DND-41 (cell line): ENCODE results near the gene JAZF1.
A peak's percentile ranks its signal among the peaks of the same experiment; 100 is the strongest.

Experiments
- ATAC-seq: fragments of 200-7000 bp; cut with Tn5 transposase; 3 replicates; pipeline ENCODE4 v1.9.1; 2021; ENCODE audit warnings: low read depth; ENCODE audit not compliant: insufficient read depth
- DNase-seq: peaks from one replicate; pipeline ENCODE4 v3.0.0-alpha.2; 2020
- H2AFZ ChIP-seq: 2 replicates; pipeline ENCODE4 v1.6.0; 2012; ENCODE audit warnings: low read depth, low read length
- H3K27ac ChIP-seq: 2 replicates; pipeline ENCODE4 v1.5.1; 2012; ENCODE audit warnings: low read length, inconsistent platforms
- H3K27me3 ChIP-seq: fragments of 200-600 bp; sonication (generic); 2 replicates; pipeline ENCODE4 v1.6.0; 2012; ENCODE audit warnings: low read length, mild to moderate bottlenecking, inconsistent platforms; ENCODE audit not compliant: insufficient read depth, poor library complexity
- H3K36me3 ChIP-seq: 2 replicates; pipeline ENCODE4 v1.5.1; 2012; ENCODE audit warnings: low read length, inconsistent platforms; ENCODE audit not compliant: insufficient read depth
- H3K4me1 ChIP-seq: 2 replicates; pipeline ENCODE4 v1.5.1; 2012; ENCODE audit warnings: mild to moderate bottlenecking, low read length; ENCODE audit not compliant: insufficient read depth
- H3K4me2 ChIP-seq: 2 replicates; pipeline ENCODE4 v1.6.0; 2012; ENCODE audit warnings: mild to moderate bottlenecking, moderate library complexity, low read length, inconsistent platforms; ENCODE audit not compliant: insufficient read depth
- H3K4me3 ChIP-seq, 2 experiments: fragments of 200-600 bp in 1 of 2; shearing (Covaris generic) in 1 of 2; 2 replicates each; pipeline ENCODE4 v1.5.1; 2012 to 2016; ENCODE audit warnings: inconsistent platforms in 2 of 2, low read length in 2 of 2, mild to moderate bottlenecking in 2 of 2, low read depth in 1 of 2, moderate library complexity in 1 of 2
- H3K79me2 ChIP-seq: 2 replicates; pipeline ENCODE4 v1.6.0; 2012; ENCODE audit warnings: low read length, inconsistent platforms; ENCODE audit not compliant: insufficient read depth
- H3K9ac ChIP-seq: 2 replicates; pipeline ENCODE4 v1.6.0; 2012; ENCODE audit warnings: low read depth, mild to moderate bottlenecking, inconsistent platforms, low read length, moderate library complexity
- H3K9me3 ChIP-seq: 2 replicates; pipeline ENCODE4 v1.5.1; 2012; ENCODE audit warnings: low read length, moderate library complexity, mild to moderate bottlenecking, inconsistent platforms; ENCODE audit not compliant: insufficient read depth, severe bottlenecking
- H4K20me1 ChIP-seq: 2 replicates; pipeline ENCODE4 v1.6.0; 2012; ENCODE audit warnings: low read length; ENCODE audit not compliant: insufficient read depth
- CTCF ChIP-seq: IDR thresholded peaks from 2 replicates; pipeline ENCODE4 v1.5.1; 2012; ENCODE audit warnings: borderline replicate concordance, low read length, moderate library complexity, mild to moderate bottlenecking; ENCODE audit not compliant: poor library complexity, severe bottlenecking; ENCODE audit errors: extremely low read depth
- EZH2 ChIP-seq: IDR thresholded peaks from 3 replicates; pipeline ENCODE4 v1.6.1; 2012; ENCODE audit warnings: borderline replicate concordance, low read depth, mild to moderate bottlenecking, moderate library complexity, low read length, inconsistent platforms; ENCODE audit not compliant: severe bottlenecking

Gene JAZF1

GRCh38 chr7:28190077-28190710 lies 9.6 kb upstream of the JAZF1 start:
- Histone ChIP-seq H3K4me2 (no peak overlapping the region), H3K4me3 (no peak overlapping the region)
- no peak for DNase-seq

GRCh38 chr7:28187012-28187411 lies 6.4 kb upstream of the JAZF1 start:
- H3K27me3 ChIP-seq = peaks cover 10% of the 10 kb centered on the region
- no peak for ATAC-seq
- no peaks in the 10 kb centered on the region; the same call in 1 of the 2 replicates for H4K20me1 ChIP-seq
- no peak overlapping the region for H2AFZ ChIP-seq
- H3K9me3 ChIP-seq = no peaks in the 10 kb centered on the region
- no peak overlapping the region for H3K4me2 ChIP-seq
- H3K4me1 ChIP-seq = no peaks in the 10 kb centered on the region
- H3K36me3 ChIP-seq = no peaks in the 10 kb centered on the region
- H3K79me2 ChIP-seq = no peaks in the 10 kb centered on the region
- no peak overlapping the region for H3K4me3 ChIP-seq
- no peak overlapping the region for H3K9ac ChIP-seq
- H3K27ac ChIP-seq = no peak overlapping the region
- TF ChIP-seq EZH2 = no peak
- no peak for TF ChIP-seq CTCF
- no peak for DNase-seq

More at GRCh38 chr7:28190077-28190710, 9.6 kb upstream of the JAZF1 start:
- Histone ChIP-seq H3K79me2 (no peaks in the 10 kb centered on the region), H2AFZ (no peak overlapping the region), H3K36me3 (no peaks in the 10 kb centered on the region), H3K4me1 (no peaks in the 10 kb centered on the region), H3K9me3 (no peaks in the 10 kb centered on the region), H3K27ac (no peak overlapping the region), H4K20me1 (no peaks in the 10 kb centered on the region), H3K27me3 (peaks cover 19% of the 10 kb centered on the region), H3K9ac (no peak overlapping the region)
- ATAC-seq = peak; percentile 44; the same call in 1 of the 3 replicates
- no peak for TF ChIP-seq CTCF
- no peak for TF ChIP-seq EZH2

- no peaks in the 10 kb centered on the region; the same call in 1 of the 2 replicates for H4K20me1 ChIP-seq
- TF ChIP-seq EZH2 = no peak
- TF ChIP-seq CTCF = no peak
- no peak overlapping the region for H3K4me3 ChIP-seq
- no peak for ATAC-seq
- H3K79me2 ChIP-seq = no peaks in the 10 kb centered on the region
- H3K9me3 ChIP-seq = no peaks in the 10 kb centered on the region
- peaks cover 4% of the 10 kb centered on the region for H3K27me3 ChIP-seq
- no peak for DNase-seq
- H3K27ac ChIP-seq = no peak overlapping the region
- peaks cover 11% of the 10 kb centered on the region for H3K4me1 ChIP-seq
- no peak overlapping the region for H2AFZ ChIP-seq
- no peak overlapping the region for H3K9ac ChIP-seq
- H3K36me3 ChIP-seq = no peaks in the 10 kb centered on the region
- no peak overlapping the region for H3K4me2 ChIP-seq
These were observed 3.0 kb upstream of the JAZF1 start for GRCh38 chr7:28183627-28184026.
